Pancreas (tissue), 10 donors: ENCODE results near the gene PMAIP1. TPM values are rescaled to one million over a fixed set of nuclear protein-coding genes. Genes with fewer than 3 reads are reported as not detected.
A peak's percentile ranks its signal among the peaks of the same experiment; 100 is the strongest.
"Not testable (repeated sequence)": the region's sequence is repeated elsewhere in the genome, so short reads cannot be mapped to it uniquely, and the experiment has no call there.

Experiments
- ATAC-seq, 4 donors: fragments of 200-7000 bp; cut with Tn5 transposase; one replicate each; pipeline versions ENCODE4 v1.8.0 to v1.9.1; 2020; ENCODE audit warnings: mild to moderate bottlenecking in 4 of 4, moderate library complexity in 4 of 4
- DNase-seq, 6 donors: peaks; one replicate each; pipeline ENCODE4 v3.0.0-alpha.2; 2020
- FAIRE-seq: peaks from 2 replicates; lab custom pipeline; 2012; peaks lifted over from hg19 to GRCh38; lab: Jason Lieb, UNC
- H3K27ac ChIP-seq, 4 donors: fragments of 200-600 bp; sonication (generic); 1 replicate in 3 of 4; 2 replicates in 1 of 4; pipeline versions ENCODE4 v1.5.0 to v1.8.0; 2020
- H3K27me3 ChIP-seq, 4 donors: fragments of 200-600 bp; one replicate each; pipeline ENCODE4 v1.8.0; 2021
- H3K36me3 ChIP-seq, 3 donors: fragments of 200-600 bp; sonication (generic) in 1 of 3; one replicate each; pipeline versions ENCODE4 v1.5.0 to v1.8.0; 2020 to 2021
- H3K4me1 ChIP-seq, 3 donors: fragments of 200-600 bp; one replicate each; pipeline ENCODE4 v1.8.0; 2021
- H3K4me3 ChIP-seq, 4 donors: fragments of 200-600 bp; sonication (generic) in 2 of 4; one replicate each; pipeline versions ENCODE4 v1.5.0 to v1.8.0; 2020 to 2021
- H3K9me3 ChIP-seq, 4 donors: fragments of 200-600 bp; one replicate each; pipeline ENCODE4 v1.8.0; 2021
- WGBS, 2 donors: extraction: QIAGEN DNeasy Blood & Tissue Kit; methylation state at CpG; one replicate each; pipeline ENCODE4 v1.1.7; 2013; 5-methylcytosine and 5-hydroxymethylcytosine counted together
- intact Hi-C, 3 donors: fragments of 100-400 bp; cut with DNase I; formaldehyde crosslinking; loops; one replicate each; pipeline versions ENCODE4 v1.11.1 to v1.14.2; 2022
- polyA plus RNA-seq, 2 donors: library from polyadenylated mRNA; stranded (reverse); fragments of 200-250 nt; gene quantifications; one replicate each; pipeline ENCODE4 v1.2.3, GENCODE V29; 2013
- total RNA-seq, 6 donors: library from RNA; stranded (reverse); fragmentation: NEBNext Ultra II Directional in 4 of 6; extraction: Animal tissue kit (Norgen Biotek cat#: 25700) in 4 of 6; gene quantifications; one replicate each; pipeline versions ENCODE4 v1.2.1 to v1.2.4, GENCODE V29; 2021 to 2023
- TF ChIP-seq, protein P1 (sequence below), 4 donors: fragments of 200-600 bp; sonication (generic) in 3 of 4; IDR thresholded peaks; one replicate each; pipeline versions ENCODE4 v1.5.0 to v1.8.0; 2021; ENCODE audit warnings: antibody characterized with exemption in 4 of 4
- donor health status: healthy with polysubstance abuse.
- donor health status: DM: no; HTN: no; CAD: no; lungs with moderate emphysema.
- donor health status: DM: no; HTN: no; CAD: no.
- donor health status: control.
- donor health status: control.
- donor health status: Bipolar disorder and iron deficiency.
- donor health status: DM: yes; HTN: yes; CAD: no.
- donor health status: DM: no; HTN: no; CAD: no.
- donor health status: DM: no; HTN: no; CAD: no.
- donor health status: DM: yes; HTN: yes; CAD: no.

Gene PMAIP1
- total RNA-seq (1 to 10 TPM in 3 of 6 donors, under 1 TPM in 3; 0.16 to 2.4 (median 1.1) TPM), polyA plus RNA-seq (under 1 TPM; 0.28 to 0.87 TPM)

DNA sequence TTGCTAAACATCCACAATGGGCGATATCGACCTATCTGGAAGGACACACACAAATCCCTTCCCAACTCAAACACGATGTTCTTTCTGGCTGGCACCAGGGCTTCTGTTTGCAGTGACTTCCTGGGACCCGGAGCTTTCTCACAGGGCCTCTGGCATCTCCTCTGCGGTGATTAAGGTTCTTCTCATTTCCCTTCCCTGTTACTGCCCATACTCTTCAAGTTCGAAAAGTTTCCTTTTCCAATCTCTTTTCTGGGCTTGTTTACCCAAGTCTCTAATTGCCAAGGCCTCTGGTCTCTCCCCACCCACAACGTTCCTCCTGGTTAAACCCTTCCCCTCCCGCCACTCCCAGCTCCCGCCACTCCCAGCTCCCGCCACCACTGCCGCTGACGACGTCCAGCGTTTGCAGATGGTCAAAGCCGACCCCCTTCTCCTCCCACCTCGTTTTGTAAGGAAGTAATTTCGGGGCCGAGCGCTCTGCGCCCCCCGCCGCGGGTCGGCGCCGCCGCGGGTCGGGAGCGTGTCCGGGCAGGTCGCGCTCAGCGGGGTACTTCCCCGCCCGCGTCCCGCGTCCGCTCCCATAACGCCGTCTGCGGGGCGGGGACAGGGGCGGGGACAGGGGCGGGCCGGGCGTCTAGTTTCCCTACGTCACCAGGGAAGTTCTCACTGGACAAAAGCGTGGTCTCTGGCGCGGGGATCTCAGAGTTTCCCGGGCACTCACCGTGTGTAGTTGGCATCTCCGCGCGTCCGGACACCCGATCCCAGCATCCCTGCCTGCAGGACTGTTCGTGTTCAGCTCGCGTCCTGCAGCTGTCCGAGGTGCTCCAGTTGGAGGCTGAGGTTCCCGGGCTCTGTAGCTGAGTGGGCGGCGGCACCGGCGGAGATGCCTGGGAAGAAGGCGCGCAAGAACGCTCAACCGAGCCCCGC lies at the start of gene PMAIP1:
Gene PMAIP1 (plus strand): TSS at position 699 of the 924 bp plus-strand sequence. CDS start 182 bp downstream, at position 881.
- intact Hi-C loops = no loop called here
- DNase-seq (peak; percentile 77 to 90 (median 87)), FAIRE-seq (no peak), ATAC-seq (peak; percentile 92 to 97 (median 96))
- Histone ChIP-seq H3K27me3 (peaks cover 0 to 10% (median 0%) of the 10 kb centered on the region in 4 donors), H3K4me3 (peak within 1 kb of the TSS; percentile 49 to 80 (median 52)), H3K27ac (peak within 1 kb of the TSS; percentile 65 to 88 (median 80)), H3K9me3 (no peaks in the 10 kb centered on the region), H3K36me3 (no peaks in the 10 kb centered on the region), H3K4me1 (peaks cover 0 to 4% (median 0%) of the 10 kb centered on the region in 3 donors)
- 1% methylated on average over 58 to 73 of the region's 73 CpGs for WGBS, 2 donors
- TF ChIP-seq, protein P1, sequence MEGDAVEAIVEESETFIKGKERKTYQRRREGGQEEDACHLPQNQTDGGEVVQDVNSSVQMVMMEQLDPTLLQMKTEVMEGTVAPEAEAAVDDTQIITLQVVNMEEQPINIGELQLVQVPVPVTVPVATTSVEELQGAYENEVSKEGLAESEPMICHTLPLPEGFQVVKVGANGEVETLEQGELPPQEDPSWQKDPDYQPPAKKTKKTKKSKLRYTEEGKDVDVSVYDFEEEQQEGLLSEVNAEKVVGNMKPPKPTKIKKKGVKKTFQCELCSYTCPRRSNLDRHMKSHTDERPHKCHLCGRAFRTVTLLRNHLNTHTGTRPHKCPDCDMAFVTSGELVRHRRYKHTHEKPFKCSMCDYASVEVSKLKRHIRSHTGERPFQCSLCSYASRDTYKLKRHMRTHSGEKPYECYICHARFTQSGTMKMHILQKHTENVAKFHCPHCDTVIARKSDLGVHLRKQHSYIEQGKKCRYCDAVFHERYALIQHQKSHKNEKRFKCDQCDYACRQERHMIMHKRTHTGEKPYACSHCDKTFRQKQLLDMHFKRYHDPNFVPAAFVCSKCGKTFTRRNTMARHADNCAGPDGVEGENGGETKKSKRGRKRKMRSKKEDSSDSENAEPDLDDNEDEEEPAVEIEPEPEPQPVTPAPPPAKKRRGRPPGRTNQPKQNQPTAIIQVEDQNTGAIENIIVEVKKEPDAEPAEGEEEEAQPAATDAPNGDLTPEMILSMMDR (IDR thresholded peaks at IDR 0.05) = no peak

DNA sequence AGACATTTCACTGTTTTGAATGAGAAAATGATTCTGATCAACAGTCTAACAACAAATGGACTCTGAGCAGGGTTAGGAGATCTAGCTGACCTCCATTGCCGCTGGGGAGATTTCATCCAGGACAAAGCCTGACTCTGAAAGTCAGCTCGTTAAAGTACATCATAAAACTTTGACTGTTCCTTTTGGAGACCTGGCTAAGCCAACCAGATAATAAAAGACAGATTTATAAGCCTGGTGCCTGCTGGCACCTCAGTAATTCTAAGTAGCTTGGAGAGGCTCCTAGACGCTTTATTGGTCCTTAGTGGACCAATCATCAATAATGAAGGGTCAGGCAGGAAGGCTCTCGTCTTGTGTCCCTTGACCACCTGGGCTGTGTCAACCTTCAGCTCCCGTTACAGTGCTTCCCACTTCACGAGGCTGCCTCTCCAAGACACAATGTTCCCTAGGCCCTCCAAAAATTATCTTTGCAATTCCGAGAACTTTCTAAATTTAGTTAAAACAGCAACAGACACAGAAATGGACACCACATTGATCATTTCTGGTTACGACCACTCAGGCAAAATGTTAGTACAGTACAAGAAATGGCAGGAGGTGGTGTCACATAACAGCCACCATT lies 47.9 kb upstream of the PMAIP1 start:
- Histone ChIP-seq H3K36me3 (no peaks in the 10 kb centered on the region), H3K4me3 (no peak overlapping the region), H3K27me3 (no peaks in the 10 kb centered on the region), H3K9me3 (no peaks in the 10 kb centered on the region), H3K4me1 (no peaks in the 10 kb centered on the region), H3K27ac (no peak overlapping the region)
- intact Hi-C loops = no loop called here
- FAIRE-seq (no peak), ATAC-seq (no peak), DNase-seq (no peak)
- 72 to 75% methylated on average over 8 of the region's 8 CpGs for WGBS, 2 donors
- TF ChIP-seq, protein P1 (IDR thresholded peaks at IDR 0.05) = no peak

DNA sequence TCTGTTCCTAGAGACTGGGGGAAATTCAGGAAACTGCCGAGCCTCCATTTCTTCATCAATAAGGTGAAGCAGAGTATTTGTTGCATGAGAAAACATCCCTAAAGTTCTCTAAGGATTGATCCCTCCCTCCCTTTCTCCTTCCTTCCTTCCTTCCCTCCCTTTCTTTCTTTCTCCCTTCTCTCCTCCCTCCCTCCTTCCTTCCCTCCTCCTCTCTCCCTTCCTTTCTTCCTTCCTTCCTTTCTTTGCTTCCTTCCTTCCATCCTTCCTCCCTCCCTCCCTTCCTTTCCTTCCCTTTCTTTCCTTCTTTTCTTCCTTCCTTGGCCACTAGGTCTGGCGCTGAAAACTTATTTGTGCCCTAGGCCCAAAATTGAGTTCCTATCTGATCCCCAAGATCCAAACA lies 47.2 kb upstream of the PMAIP1 start:
- no peak for FAIRE-seq
- Histone ChIP-seq H3K27me3 (no peaks in the 10 kb centered on the region), H3K9me3 (no peaks in the 10 kb centered on the region), H3K4me1 (no peaks in the 10 kb centered on the region), H3K27ac (no peak overlapping the region), H3K4me3 (no peak overlapping the region), H3K36me3 (no peaks in the 10 kb centered on the region)
- 91 to 94% methylated on average over 2 of the region's 2 CpGs for WGBS, 2 donors
- no peak for DNase-seq
- TF ChIP-seq, protein P1 (IDR thresholded peaks at IDR 0.05) = no peak
- ATAC-seq = no peak
- intact Hi-C loops = no loop called here

DNA sequence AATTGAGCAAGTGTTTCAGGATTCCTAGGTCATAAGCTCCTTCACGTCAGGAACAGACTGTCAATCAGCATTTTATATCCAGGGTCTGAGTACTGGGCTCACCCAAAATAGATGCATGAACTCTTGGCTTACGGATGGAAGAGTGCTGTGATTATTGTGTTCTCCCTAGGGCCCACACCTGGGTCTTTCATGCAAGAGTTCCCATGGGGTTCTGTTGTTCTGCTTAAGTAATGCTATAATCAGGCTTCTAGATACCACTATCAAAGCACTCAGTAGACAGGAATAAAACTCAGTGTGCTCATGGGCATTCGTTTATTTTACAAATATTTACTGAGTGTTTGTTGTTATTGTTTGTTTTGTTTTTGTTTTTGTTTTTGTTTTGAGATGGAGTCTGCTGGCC lies 46.4 kb upstream of the PMAIP1 start:
- H3K9me3 ChIP-seq = no peaks in the 10 kb centered on the region
- ATAC-seq (no peak), FAIRE-seq (no peak), DNase-seq (no peak)
- no peaks in the 10 kb centered on the region for H3K4me1 ChIP-seq
- H3K4me3 ChIP-seq = no peak overlapping the region
- no peaks in the 10 kb centered on the region for H3K36me3 ChIP-seq
- TF ChIP-seq, protein P1 (IDR thresholded peaks at IDR 0.05) = no peak
- H3K27ac ChIP-seq = no peak overlapping the region
- no peaks in the 10 kb centered on the region for H3K27me3 ChIP-seq
- intact Hi-C loops = no loop called here
- WGBS, 2 donors = 53 to 55% methylated on average over 3 of the region's 3 CpGs

DNA sequence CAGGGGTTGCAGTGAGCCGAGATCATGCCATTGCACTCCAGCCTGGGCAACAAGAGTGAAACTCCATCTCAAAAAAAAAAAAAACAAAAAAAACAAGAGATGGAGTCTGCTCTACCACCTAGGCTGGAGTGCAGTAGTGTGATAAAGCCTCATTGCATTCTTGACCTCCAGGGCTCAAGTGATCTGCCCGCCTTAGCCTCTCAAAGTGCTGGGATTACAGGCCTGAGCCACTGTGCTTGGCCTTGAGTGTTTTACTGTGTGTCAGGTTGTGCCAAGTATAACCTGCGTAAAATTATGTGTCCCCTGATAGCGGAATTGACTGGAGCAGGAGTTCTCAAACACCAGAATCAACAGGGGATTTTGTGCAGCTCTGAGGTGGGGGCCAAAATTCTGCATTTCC lies 45.8 kb upstream of the PMAIP1 start:
- ATAC-seq, intact Hi-C loops, DNase-seq, FAIRE-seq, H3K27me3 ChIP-seq, H3K36me3 ChIP-seq, H3K4me3 ChIP-seq, H3K27ac ChIP-seq, H3K9me3 ChIP-seq, H3K4me1 ChIP-seq: not testable (repeated sequence)
- 78 to 83% methylated on average over 4 of the region's 4 CpGs for WGBS, 2 donors
